KMS-11 (cell line): ENCODE data around the gene MAG.

Experiments used
- H2AFZ ChIP-seq: fragments of 200-600 bp; sonication (generic); 2 replicates; pipeline ENCODE4 v1.6.1; 2016; ENCODE audit warnings: antibody characterized with exemption, mixed run types, low read depth
- H3K27ac ChIP-seq: fragments of 200-600 bp; sonication (generic); 2 replicates; pipeline ENCODE4 v1.6.1; 2016; ENCODE audit warnings: mild to moderate bottlenecking, mixed run types
- H3K27me3 ChIP-seq: fragments of 200-600 bp; sonication (generic); 2 replicates; pipeline ENCODE4 v1.6.1; 2017; ENCODE audit warnings: mild to moderate bottlenecking, low read depth, mixed run types, moderate library complexity; ENCODE audit not compliant: insufficient read depth
- H3K36me3 ChIP-seq: fragments of 200-600 bp; sonication (generic); 2 replicates; pipeline ENCODE4 v1.6.1; 2017; ENCODE audit warnings: mild to moderate bottlenecking, mixed run types; ENCODE audit not compliant: insufficient read depth
- H3K4me1 ChIP-seq: fragments of 200-600 bp; sonication (generic); 2 replicates; pipeline ENCODE4 v1.6.1; 2016; ENCODE audit warnings: mild to moderate bottlenecking, low read depth, mixed run types; ENCODE audit not compliant: poor library complexity, severe bottlenecking
- H3K4me2 ChIP-seq: fragments of 200-600 bp; sonication (generic); 2 replicates; pipeline ENCODE4 v1.7.0; 2016; ENCODE audit warnings: mild to moderate bottlenecking, mixed run types
- H3K4me3 ChIP-seq: fragments of 200-600 bp; sonication (generic); IDR thresholded peaks from 2 replicates; pipeline ENCODE4 v1.6.1; 2017; ENCODE audit warnings: low read depth, low read length, mixed read lengths; ENCODE audit not compliant: insufficient read depth
- H3K79me2 ChIP-seq: fragments of 200-600 bp; sonication (generic); 2 replicates; pipeline ENCODE4 v1.6.1; 2016; ENCODE audit warnings: low read depth, mixed run types; ENCODE audit not compliant: insufficient read depth
- H3K9ac ChIP-seq: fragments of 200-600 bp; sonication (generic); 2 replicates; pipeline ENCODE4 v1.6.1; 2016; ENCODE audit warnings: mild to moderate bottlenecking, mixed run types
- H4K20me1 ChIP-seq: fragments of 200-600 bp; sonication (generic); 2 replicates; pipeline ENCODE4 v1.6.1; 2016; ENCODE audit warnings: mild to moderate bottlenecking, mixed run types; ENCODE audit not compliant: insufficient read depth
- TF ChIP-seq, protein P1 (sequence below): fragments of 200-600 bp; sonication (generic); conservative IDR thresholded peaks from 2 replicates; pipeline ENCODE4 v1.6.1; 2017; ENCODE audit warnings: low read depth, mild to moderate bottlenecking, antibody characterized with exemption, low read length, moderate library complexity, mixed read lengths

MAG gene

GRCh38 chr19:35287713-35288112 is 4.2 kb upstream of the MAG start:
- Histone ChIP-seq H4K20me1 (no peaks in the 10 kb centered on the region), H3K9ac (no peak overlapping the region), H3K4me2 (no peak overlapping the region), H3K79me2 (no peaks in the 10 kb centered on the region), H3K4me1 (no peaks in the 10 kb centered on the region), H3K27ac (no peak overlapping the region), H3K4me3 (no peak overlapping the region), H3K36me3 (no peaks in the 10 kb centered on the region), H3K27me3 (peaks cover 49% of the 10 kb centered on the region), H2AFZ (no peak overlapping the region)
- TF ChIP-seq, protein P1, sequence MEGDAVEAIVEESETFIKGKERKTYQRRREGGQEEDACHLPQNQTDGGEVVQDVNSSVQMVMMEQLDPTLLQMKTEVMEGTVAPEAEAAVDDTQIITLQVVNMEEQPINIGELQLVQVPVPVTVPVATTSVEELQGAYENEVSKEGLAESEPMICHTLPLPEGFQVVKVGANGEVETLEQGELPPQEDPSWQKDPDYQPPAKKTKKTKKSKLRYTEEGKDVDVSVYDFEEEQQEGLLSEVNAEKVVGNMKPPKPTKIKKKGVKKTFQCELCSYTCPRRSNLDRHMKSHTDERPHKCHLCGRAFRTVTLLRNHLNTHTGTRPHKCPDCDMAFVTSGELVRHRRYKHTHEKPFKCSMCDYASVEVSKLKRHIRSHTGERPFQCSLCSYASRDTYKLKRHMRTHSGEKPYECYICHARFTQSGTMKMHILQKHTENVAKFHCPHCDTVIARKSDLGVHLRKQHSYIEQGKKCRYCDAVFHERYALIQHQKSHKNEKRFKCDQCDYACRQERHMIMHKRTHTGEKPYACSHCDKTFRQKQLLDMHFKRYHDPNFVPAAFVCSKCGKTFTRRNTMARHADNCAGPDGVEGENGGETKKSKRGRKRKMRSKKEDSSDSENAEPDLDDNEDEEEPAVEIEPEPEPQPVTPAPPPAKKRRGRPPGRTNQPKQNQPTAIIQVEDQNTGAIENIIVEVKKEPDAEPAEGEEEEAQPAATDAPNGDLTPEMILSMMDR: no peak

DNA sequence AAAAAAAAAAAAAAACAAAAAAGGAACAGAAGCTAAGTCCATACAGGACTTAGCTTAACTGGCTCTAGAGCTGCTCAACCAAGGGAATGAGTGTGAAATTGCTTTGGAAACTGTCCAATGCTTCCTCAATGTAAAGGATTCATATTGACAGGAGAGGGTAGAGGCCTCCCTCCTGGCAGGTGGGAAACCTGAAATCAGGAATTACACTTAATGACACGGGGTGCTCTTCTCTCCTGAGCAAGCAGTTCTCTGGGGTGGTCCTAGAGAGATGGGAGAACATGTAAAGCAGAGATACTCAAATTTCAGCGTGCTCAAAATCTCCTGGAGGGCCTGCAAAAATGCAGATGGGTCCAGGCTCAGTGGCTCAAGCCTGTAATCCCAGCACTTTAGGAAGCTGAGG is 3.6 kb upstream of the MAG start:
- Histone ChIP-seq H2AFZ (no peak overlapping the region), H3K4me2 (no peak overlapping the region), H3K27ac (no peak overlapping the region), H4K20me1 (no peaks in the 10 kb centered on the region), H3K36me3 (no peaks in the 10 kb centered on the region), H3K4me1 (no peaks in the 10 kb centered on the region), H3K79me2 (no peaks in the 10 kb centered on the region), H3K9ac (no peak overlapping the region), H3K27me3 (peaks cover 54% of the 10 kb centered on the region), H3K4me3 (no peak overlapping the region)
- TF ChIP-seq, protein P1: no peak

DNA sequence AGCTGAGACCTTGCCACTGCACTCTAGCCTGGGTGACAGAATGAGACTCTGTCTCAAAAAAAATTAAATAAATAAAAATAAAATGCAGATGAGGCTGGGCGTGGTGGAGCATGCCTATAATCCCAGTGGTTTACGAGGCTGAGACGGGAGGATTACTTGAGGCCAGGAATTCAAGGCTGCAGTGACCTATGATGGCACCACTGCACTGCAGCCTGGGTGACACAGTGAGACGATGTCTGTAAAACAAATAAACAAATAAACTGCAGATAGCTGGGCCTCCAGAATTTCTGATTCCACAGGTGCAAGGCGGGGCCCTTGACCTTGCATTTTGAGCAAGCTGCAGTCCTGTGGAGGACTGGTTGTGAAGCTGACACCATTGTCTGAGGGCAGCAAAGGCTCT is 3.1 kb upstream of the MAG start:
- H2AFZ ChIP-seq: no peak overlapping the region
- TF ChIP-seq, protein P1: no peak
- no peak overlapping the region for H3K27ac ChIP-seq
- no peak overlapping the region for H3K4me3 ChIP-seq
- no peaks in the 10 kb centered on the region for H4K20me1 ChIP-seq
- no peaks in the 10 kb centered on the region for H3K79me2 ChIP-seq
- no peaks in the 10 kb centered on the region for H3K4me1 ChIP-seq
- H3K4me2 ChIP-seq: no peak overlapping the region
- H3K9ac ChIP-seq: no peak overlapping the region
- H3K36me3 ChIP-seq: no peaks in the 10 kb centered on the region
- peaks cover 59% of the 10 kb centered on the region for H3K27me3 ChIP-seq

DNA sequence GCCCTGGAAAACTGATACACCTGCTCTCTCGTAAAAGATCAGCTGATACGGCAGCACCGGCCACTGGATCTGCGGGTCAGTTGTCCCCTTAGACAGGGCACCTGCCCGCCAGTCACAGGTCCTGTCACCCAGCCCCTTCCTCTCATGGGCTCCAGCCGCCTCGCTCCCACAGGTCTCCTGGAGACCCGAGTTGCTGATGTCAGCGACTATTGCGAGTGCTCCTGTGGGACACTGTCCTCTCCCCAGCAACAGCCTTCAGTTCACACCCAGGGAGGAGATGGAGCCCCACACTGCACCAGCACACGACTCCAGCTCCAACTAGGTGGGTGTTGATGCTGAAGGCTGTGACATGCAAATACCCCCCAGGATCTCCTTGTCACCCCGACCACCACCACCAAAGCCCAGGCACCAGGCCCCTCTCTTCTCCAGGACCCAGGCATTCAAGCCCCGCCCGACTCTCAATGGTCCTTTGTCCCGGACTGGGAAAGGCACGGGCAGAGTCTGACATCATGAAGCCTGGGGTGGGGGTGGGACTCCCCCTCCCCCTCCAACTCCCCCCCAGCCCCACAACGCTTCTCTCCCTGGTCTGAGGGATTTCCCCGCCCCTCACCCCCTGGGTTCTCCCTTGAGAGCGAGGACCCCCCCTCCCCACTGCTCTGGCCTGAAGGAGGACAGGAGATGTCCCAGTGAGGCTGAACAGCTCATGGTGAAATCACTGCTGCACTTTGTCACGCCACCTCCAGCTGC is 1.4 kb upstream of the MAG start:
- Histone ChIP-seq H3K36me3 (no peaks in the 10 kb centered on the region), H3K4me1 (no peaks in the 10 kb centered on the region), H4K20me1 (no peaks in the 10 kb centered on the region), H3K4me3 (no peak overlapping the region), H3K9ac (no peak overlapping the region), H3K4me2 (no peak overlapping the region), H3K27ac (no peak overlapping the region), H3K27me3 (peaks cover 58% of the 10 kb centered on the region), H2AFZ (no peak overlapping the region), H3K79me2 (no peaks in the 10 kb centered on the region)
- TF ChIP-seq, protein P1: no peak
